Measurements from ENCODE around the gene MYLIP. TPM values are rescaled to one million over a fixed set of nuclear protein-coding genes. Genes with fewer than 3 reads are reported as not detected.
A peak's percentile ranks its signal among the peaks of the same experiment; 100 is the strongest.

MYLIP gene
- total RNA-seq, 1 experiment from 2014 or later = 42.2 TPM

GRCh38 chr6:16135066-16135465 lies 6.2 kb downstream of the MYLIP start:
- Histone ChIP-seq H2AFZ (no peak overlapping the region), H3K79me2 (ENCODE audit: low read depth) (peaks cover 92% of the 10 kb centered on the region), H3F3A (ENCODE audit: insufficient read depth, low read depth) (peaks cover 28% of the 10 kb centered on the region), H3K36me3 (ENCODE audit: low read depth) (peaks cover 63% of the 10 kb centered on the region), H3K27ac (peak overlapping the region; percentile 25; the same call in 1 of the 2 replicates), H3K27me3 (ENCODE audit: insufficient read depth, low read depth) (no peaks in the 10 kb centered on the region), H3K4me1 (replicated peaks; ENCODE audit: insufficient read depth) (peaks cover 69% of the 10 kb centered on the region), H4K20me1 (ENCODE audit: insufficient read depth) (peaks cover 79% of the 10 kb centered on the region), H3K9me3 (ENCODE audit: insufficient read depth, low read depth) (no peaks in the 10 kb centered on the region), H3K9me2 (ENCODE audit: insufficient read depth) (no peaks in the 10 kb centered on the region), H3K4me3 (peak overlapping the region; percentile 14; the same call in 1 of the 2 replicates), H3K4me2 (peak overlapping the region; percentile 85)
- intact Hi-C loops (cut with micrococcal nuclease; ENCODE audit: unreplicated experiment) = no loop called here
- POLR2A ChIA-PET (ENCODE audit: unreplicated experiment) = no interaction called here
- CTCF ChIA-PET = no interaction called here
- TF ChIP-seq, protein P1, sequence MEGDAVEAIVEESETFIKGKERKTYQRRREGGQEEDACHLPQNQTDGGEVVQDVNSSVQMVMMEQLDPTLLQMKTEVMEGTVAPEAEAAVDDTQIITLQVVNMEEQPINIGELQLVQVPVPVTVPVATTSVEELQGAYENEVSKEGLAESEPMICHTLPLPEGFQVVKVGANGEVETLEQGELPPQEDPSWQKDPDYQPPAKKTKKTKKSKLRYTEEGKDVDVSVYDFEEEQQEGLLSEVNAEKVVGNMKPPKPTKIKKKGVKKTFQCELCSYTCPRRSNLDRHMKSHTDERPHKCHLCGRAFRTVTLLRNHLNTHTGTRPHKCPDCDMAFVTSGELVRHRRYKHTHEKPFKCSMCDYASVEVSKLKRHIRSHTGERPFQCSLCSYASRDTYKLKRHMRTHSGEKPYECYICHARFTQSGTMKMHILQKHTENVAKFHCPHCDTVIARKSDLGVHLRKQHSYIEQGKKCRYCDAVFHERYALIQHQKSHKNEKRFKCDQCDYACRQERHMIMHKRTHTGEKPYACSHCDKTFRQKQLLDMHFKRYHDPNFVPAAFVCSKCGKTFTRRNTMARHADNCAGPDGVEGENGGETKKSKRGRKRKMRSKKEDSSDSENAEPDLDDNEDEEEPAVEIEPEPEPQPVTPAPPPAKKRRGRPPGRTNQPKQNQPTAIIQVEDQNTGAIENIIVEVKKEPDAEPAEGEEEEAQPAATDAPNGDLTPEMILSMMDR (conservative IDR thresholded peaks at IDR 0.05) = no peak
- no peak for TF ChIP-seq EZH2 (IDR thresholded peaks at IDR 0.05; ENCODE audit: low read depth)
- BruUV-seq (replicated peaks) = no TSS peak
- no peak for DNase-seq

- H3K27ac ChIP-seq = peak overlapping the region; percentile 58; the same call in 1 of the 2 replicates
- intact Hi-C loops (cut with micrococcal nuclease; ENCODE audit: unreplicated experiment) = no loop called here
- no peaks in the 10 kb centered on the region for H3K9me2 ChIP-seq (ENCODE audit: insufficient read depth)
- peaks cover 71% of the 10 kb centered on the region for H3K36me3 ChIP-seq (ENCODE audit: low read depth)
- CTCF ChIA-PET = no interaction called here
- H3K4me3 ChIP-seq = 0 out of 2 replicates have a peak overlapping the region, but pooled peaks have one; percentile 12
- H3K9me3 ChIP-seq (ENCODE audit: insufficient read depth, low read depth) = no peaks in the 10 kb centered on the region
- TF ChIP-seq, protein P1 (conservative IDR thresholded peaks at IDR 0.05) = no peak
- TF ChIP-seq EZH2 (IDR thresholded peaks at IDR 0.05; ENCODE audit: low read depth) = no peak
- H3K79me2 ChIP-seq (ENCODE audit: low read depth) = peaks cover 98% of the 10 kb centered on the region
- peak overlapping the region; percentile 64 for H3K4me2 ChIP-seq
- POLR2A ChIA-PET (ENCODE audit: unreplicated experiment) = interaction anchor here (0.5 to 0.6 kb wide), 3 partner anchors 8 to 1402 kb away, joined by 12 to 13 read pairs (median 13); partner anchors contain the start of gene CAP2
- no peak for DNase-seq
- H3K4me1 ChIP-seq (replicated peaks; ENCODE audit: insufficient read depth) = peaks cover 69% of the 10 kb centered on the region
- no TSS peak for BruUV-seq (replicated peaks)
- no peak overlapping the region for H2AFZ ChIP-seq
- H4K20me1 ChIP-seq (ENCODE audit: insufficient read depth) = peaks cover 87% of the 10 kb centered on the region
- H3K27me3 ChIP-seq (ENCODE audit: insufficient read depth, low read depth) = no peaks in the 10 kb centered on the region
- H3F3A ChIP-seq (ENCODE audit: insufficient read depth, low read depth) = peaks cover 19% of the 10 kb centered on the region
Observed at GRCh38 chr6:16136091-16136490, 7.2 kb downstream of the MYLIP start.

DNA sequence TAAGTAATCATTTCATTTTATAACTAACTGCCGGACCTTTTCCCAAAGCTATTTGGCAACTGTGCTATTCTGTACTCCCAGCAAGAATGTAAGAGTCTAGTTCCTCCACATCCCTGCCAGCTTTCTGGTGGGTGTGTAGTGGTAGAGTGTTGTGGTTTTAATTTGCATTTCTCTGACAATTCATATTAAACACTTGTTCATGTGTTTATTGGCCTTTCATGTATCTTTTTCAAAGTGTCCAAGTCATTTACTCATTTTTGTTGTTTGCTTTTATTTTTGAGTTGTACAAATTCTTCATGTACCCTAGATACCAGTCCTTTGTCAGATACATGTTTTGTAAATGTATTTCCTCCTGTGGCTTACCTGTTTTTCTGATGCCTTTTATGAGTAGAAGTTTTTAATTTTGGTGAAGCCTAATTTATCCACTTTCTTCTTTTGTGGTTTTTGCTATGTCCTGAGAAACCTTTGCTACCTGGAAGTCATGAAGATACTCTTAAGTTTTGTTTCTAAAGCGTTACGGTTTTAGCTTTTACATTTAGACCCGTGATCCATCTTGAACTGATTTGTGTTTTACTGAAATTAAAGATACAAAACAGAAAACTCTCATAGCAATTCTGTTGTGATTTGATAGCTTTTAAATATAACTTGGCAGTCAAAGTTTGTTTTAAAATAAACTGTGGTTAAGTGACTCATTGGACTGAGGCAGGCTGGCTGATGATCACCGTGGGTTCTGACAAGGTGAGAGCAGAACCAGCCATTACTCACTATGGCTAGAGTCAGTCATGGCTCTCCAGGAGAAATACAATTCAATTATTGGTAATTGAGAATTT lies 8.0 kb downstream of the MYLIP start:
- intact Hi-C loops (cut with micrococcal nuclease; ENCODE audit: unreplicated experiment) = no loop called here

More for the DNA sequence above, 8.0 kb downstream of the MYLIP start:
- ChIA-PET CTCF (interaction anchor here (0.8 kb wide), 1 partner anchor 8 kb away, joined by 3 read pairs; the partner anchor contains the start of gene MYLIP), POLR2A (ENCODE audit: unreplicated experiment) (interaction anchor here (0.5 to 1.2 kb wide), 5 partner anchors 8 to 1406 kb away, joined by 3 to 15 read pairs (median 12); partner anchors contain the start of genes GMPR and MYLIP)
- BruUV-seq (replicated peaks) = no TSS peak
- peak; percentile 17 to 63 for DNase-seq
- no peaks in the 10 kb centered on the region for H3K27me3 ChIP-seq (ENCODE audit: insufficient read depth, low read depth)
- peaks cover 98% of the 10 kb centered on the region for H3K79me2 ChIP-seq (ENCODE audit: low read depth)
- H3K4me1 ChIP-seq (replicated peaks; ENCODE audit: insufficient read depth) = peaks cover 63% of the 10 kb centered on the region
- no peaks in the 10 kb centered on the region for H3K9me3 ChIP-seq (ENCODE audit: insufficient read depth, low read depth)
- H4K20me1 ChIP-seq (ENCODE audit: insufficient read depth) = peaks cover 86% of the 10 kb centered on the region
- no peak for TF ChIP-seq EZH2 (IDR thresholded peaks at IDR 0.05; ENCODE audit: low read depth)
- TF ChIP-seq, protein P1 (conservative IDR thresholded peaks at IDR 0.05) = no peak
- H3K4me2 ChIP-seq = peak overlapping the region; percentile 64
- peaks cover 71% of the 10 kb centered on the region for H3K36me3 ChIP-seq (ENCODE audit: low read depth)
- H2AFZ ChIP-seq = no peak overlapping the region
- H3K27ac ChIP-seq = peak overlapping the region; percentile 58
- H3K9me2 ChIP-seq (ENCODE audit: insufficient read depth) = no peaks in the 10 kb centered on the region
- peak overlapping the region; percentile 36; the same call in 1 of the 2 replicates for H3K4me3 ChIP-seq
- H3F3A ChIP-seq (ENCODE audit: insufficient read depth, low read depth) = peaks cover 13% of the 10 kb centered on the region
